ENCODE measurements around the gene CRISPLD2. TPM values are rescaled to one million over a fixed set of nuclear protein-coding genes. Genes with fewer than 3 reads are reported as not detected.
A peak's percentile ranks its signal among the peaks of the same experiment; 100 is the strongest.

The CRISPLD2 gene
- total and polyA plus RNA-seq, 9 of the 15 experiments (the other 6 are each of a cell fraction or from before 2014, with no cell fraction given), result 0.03 to 0.24 (median 0.04) TPM; not detected in 4

GRCh38 chr16:84874004-84874435 is 54.2 kb downstream of the CRISPLD2 start (continued):
- TF ChIP-seq CHD7 (IDR thresholded peaks at IDR 0.05; ENCODE audit: low read depth, low read length) (no peak), U2AF1 (optimal IDR thresholded peaks at IDR 0.05; ENCODE audit: low read depth, low read length) (no peak), ARID3A (IDR thresholded peaks at IDR 0.05; ENCODE audit: borderline replicate concordance, low read depth, low read length) (no peak), HMG20A (CRISPR knock-in tag; conservative IDR thresholded peaks at IDR 0.05) (no peak), HDGF (IDR thresholded peaks at IDR 0.05) (no peak), PTBP1 (IDR thresholded peaks at IDR 0.05; ENCODE audit: low read depth, low read length) (0 out of 2 replicates have a peak, but pooled peaks have one; percentile 55), MAZ (CRISPR knock-in tag; conservative IDR thresholded peaks at IDR 0.05 in 1 of 2, IDR thresholded peaks at IDR 0.05 in 1 of 2) (no peak), FOXO4 (CRISPR knock-in tag; IDR thresholded peaks at IDR 0.05) (no peak), EHMT2 (IDR thresholded peaks at IDR 0.05) (no peak), ZNF23 (CRISPR knock-in tag; IDR thresholded peaks at IDR 0.05) (peak; percentile 98), SAP30 (IDR thresholded peaks at IDR 0.05; ENCODE audit: borderline replicate concordance, insufficient read depth, low read depth, low read length, poor library complexity, severe bottlenecking) (no peak)
